Natural killer cell treated with Interleukin-12 subunit alpha and Interleukin-12 subunit beta and Interleukin-15 and Interleukin-18, amount 100 ng/mL, for 72 hours (primary cell): ENCODE results near the gene YPEL4. TPM values are rescaled to one million over a fixed set of nuclear protein-coding genes. Genes with fewer than 3 reads are reported as not detected.
"Not testable (repeated sequence)": the region's sequence is repeated elsewhere in the genome, so short reads cannot be mapped to it uniquely, and the experiment has no call there.

Experiments used
- ATAC-seq, 2 donors: fragments of 150-1000 bp; cut with Tn5 transposase in 1 of 2; sonication (Bioruptor Pico), chemical (Tn5 transposase) in 1 of 2; 2 replicates each; pipeline ENCODE4 v1.10.0; 2021
- DNase-seq: peaks from one replicate; pipeline ENCODE4 v3.0.0; 2022; ENCODE audit warnings: low spot score
- H3K27ac Mint-ChIP-seq, 2 donors: 1 replicate in 1 of 2; 2 replicates in 1 of 2; pipeline ENCODE4 v1.8.0; 2022; ENCODE audit warnings: mixed read lengths in 2 of 2, mild to moderate bottlenecking in 1 of 2, moderate library complexity in 1 of 2
- H3K27me3 Mint-ChIP-seq, 2 donors: 1 replicate in 1 of 2; 2 replicates in 1 of 2; pipeline ENCODE4 v1.8.0; 2022; ENCODE audit warnings: mixed read lengths in 2 of 2
- H3K36me3 Mint-ChIP-seq: one replicate; pipeline ENCODE4 v1.8.0; 2022; ENCODE audit warnings: mixed read lengths
- H3K4me1 Mint-ChIP-seq, 2 donors: 1 replicate in 1 of 2; 2 replicates in 1 of 2; pipeline ENCODE4 v1.8.0; 2022; ENCODE audit warnings: low read depth in 2 of 2, mixed read lengths in 2 of 2, mild to moderate bottlenecking in 1 of 2
- H3K4me3 Mint-ChIP-seq: one replicate; pipeline ENCODE4 v1.8.0; 2022; ENCODE audit warnings: mixed read lengths
- H3K9me3 Mint-ChIP-seq: 2 replicates; pipeline ENCODE4 v1.8.0; 2022; ENCODE audit warnings: mixed read lengths
- total RNA-seq, 2 donors: library from RNA; stranded (reverse); gene quantifications; one replicate each; pipeline ENCODE4 v1.2.3, GENCODE V29; 2022

The YPEL4 gene
- total RNA-seq, 2 donors from 2014 or later, result not detected

DNA sequence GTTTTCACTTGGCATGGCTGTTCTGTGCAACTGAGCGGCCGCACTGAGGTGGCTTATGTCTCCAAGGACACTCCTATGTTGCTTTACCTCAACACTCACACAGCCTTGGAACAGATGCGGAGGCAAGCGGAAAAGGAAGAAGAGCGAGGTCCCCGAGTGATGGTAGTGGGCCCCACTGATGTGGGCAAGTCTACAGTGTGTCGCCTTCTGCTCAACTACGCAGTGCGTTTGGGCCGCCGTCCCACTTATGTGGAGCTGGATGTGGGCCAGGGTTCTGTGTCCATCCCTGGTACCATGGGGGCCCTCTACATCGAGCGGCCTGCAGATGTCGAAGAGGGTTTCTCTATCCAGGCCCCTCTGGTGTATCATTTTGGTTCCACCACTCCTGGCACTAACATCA is 10.0 kb upstream of the YPEL4 start:
- H3K36me3 Mint-ChIP-seq, result peaks cover 7% of the 10 kb centered on the region
- peaks cover 27 to 31% of the 10 kb centered on the region in 2 donors for H3K4me1 Mint-ChIP-seq
- DNase-seq, result no peak
- no peak overlapping the region for H3K27ac Mint-ChIP-seq
- no peak overlapping the region for H3K4me3 Mint-ChIP-seq
- no peaks in the 10 kb centered on the region for H3K27me3 Mint-ChIP-seq
- H3K9me3 Mint-ChIP-seq, result no peaks in the 10 kb centered on the region
- ATAC-seq, result no peak

DNA sequence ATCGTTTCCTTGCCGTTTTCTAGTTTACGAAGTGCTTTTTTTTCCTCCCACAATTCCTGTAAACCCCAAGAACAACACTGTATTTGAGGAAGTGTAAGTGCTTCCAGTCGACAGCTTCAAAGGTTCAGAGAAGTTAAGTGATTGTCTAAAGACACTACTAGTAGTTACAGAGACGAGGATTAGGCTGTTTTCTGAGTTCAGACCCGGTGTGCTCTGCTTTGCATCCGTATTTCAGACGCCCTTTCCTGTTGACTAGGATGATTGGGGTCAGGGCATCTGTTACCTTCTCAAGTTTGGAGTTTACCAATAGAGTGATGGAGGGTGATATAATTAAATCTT is 8.3 kb upstream of the YPEL4 start:
- DNase-seq (no peak), ATAC-seq (no peak)
- Mint-ChIP-seq H3K4me3 (peak overlapping the region; percentile 97), H3K27ac (peak overlapping the region; percentile 83 to 96), H3K4me1 (peaks cover 31 to 35% of the 10 kb centered on the region in 2 donors), H3K27me3 (no peaks in the 10 kb centered on the region), H3K9me3 (no peaks in the 10 kb centered on the region), H3K36me3 (peaks cover 7% of the 10 kb centered on the region)

DNA sequence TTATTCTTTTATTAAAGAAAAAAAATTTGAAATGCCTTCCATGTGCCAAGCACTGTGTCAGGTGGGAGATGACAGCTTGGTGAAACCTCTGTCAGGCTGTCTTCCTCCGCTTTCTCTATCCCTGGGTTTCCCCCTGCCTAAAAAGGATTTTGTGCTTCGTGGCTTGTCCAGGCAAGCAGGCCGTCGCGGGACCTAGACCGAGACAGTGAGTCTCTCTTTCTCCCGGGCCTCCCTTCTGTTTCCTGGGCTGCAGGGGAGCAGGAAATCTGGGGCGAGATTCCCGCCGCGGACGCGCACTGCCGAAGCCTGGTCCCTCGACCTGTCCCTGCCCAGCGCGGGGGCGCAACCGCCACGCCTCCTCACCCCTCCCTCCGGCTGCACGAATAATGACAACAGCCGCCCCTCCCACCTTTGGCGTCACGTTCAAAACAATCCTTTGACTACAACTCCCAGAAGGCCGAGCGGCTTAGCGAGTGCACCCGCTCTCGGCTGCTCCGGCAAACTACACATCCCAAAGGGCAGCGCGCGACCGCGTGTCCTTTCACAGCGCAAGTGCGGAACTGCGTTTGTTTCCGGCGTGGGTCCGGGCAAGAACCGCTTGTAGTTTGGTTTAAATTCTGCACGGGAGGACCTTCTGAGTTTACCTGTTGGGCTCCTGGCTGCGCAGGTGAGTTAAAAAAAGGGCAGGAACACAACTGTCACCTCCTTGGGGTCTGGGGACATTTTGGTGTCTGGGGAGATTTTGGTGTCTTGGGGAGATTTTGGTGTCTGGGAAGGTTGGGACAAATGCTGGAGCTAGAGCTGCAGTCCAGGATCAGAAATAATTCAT is 7.7 kb upstream of the YPEL4 start, which contains the start of gene CLP1:
TSS of gene CLP1 (plus strand) at position 569 of the 829 bp plus-strand sequence. CDS start 1,715 bp downstream, outside the sequence.
- DNase-seq (peak; percentile 99), ATAC-seq (peak; percentile 100)
- Mint-ChIP-seq H3K4me3 (peak within 1 kb of the TSS; percentile 97), H3K36me3 (peaks cover 4% of the 10 kb centered on the region), H3K27ac (peak within 1 kb of the TSS; percentile 83 to 96), H3K4me1 (peaks cover 29 to 33% of the 10 kb centered on the region in 2 donors), H3K27me3 (no peaks in the 10 kb centered on the region), H3K9me3 (no peaks in the 10 kb centered on the region)

DNA sequence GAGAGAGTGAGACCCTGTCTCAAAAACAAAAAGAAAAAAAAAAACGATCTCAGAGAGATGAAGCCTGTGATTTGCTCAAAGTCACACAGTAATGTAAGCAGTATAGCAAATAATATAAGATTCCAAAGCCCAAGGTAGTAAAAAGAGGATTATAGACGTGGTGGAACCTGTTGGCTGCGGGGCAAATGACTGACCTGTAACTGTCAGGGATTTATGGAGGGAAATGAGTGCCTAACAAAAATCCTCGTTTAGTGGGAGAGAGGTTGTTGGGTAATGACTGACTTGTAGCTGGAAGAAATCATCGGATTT is 7.1 kb upstream of the YPEL4 start:
- no peak for ATAC-seq
- H3K36me3 Mint-ChIP-seq, result no peaks in the 10 kb centered on the region

DNA sequence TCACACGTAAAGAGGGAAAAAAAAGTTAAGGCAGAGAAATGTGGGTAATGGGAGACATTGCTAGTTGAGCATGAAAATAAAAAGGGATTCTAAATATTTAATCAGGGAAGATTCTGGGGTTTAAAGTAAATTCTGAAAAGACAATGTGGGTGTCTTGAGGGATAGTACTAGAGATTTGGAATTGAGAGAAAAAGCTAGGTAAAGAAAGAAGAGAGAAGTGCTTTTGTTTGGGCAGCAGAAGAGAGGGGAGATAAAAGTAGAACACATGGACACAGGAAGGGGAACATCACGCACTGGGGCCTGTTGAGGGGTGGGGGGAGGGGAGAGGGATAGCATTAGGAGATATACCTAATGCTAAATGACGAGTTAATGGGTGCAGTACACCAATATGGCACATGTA is 3.5 kb upstream of the YPEL4 start:
- no peak for DNase-seq
- Mint-ChIP-seq H3K36me3 (no peaks in the 10 kb centered on the region), H3K9me3 (no peaks in the 10 kb centered on the region), H3K27me3 (peaks cover 3 to 10% of the 10 kb centered on the region in 2 donors), H3K4me1 (peaks cover 37 to 40% of the 10 kb centered on the region in 2 donors), H3K27ac (peak overlapping the region; percentile 2 to 64), H3K4me3 (peak overlapping the region; percentile 0)
- ATAC-seq, result no peak

More for the DNA sequence above, 7.1 kb upstream of the YPEL4 start:
- Mint-ChIP-seq H3K4me1 (peaks cover 26 to 30% of the 10 kb centered on the region in 2 donors), H3K27me3 (no peaks in the 10 kb centered on the region), H3K9me3 (no peaks in the 10 kb centered on the region), H3K27ac (peak overlapping the region; percentile 83 to 96), H3K4me3 (peak overlapping the region; percentile 97)
- no peak for DNase-seq

DNA sequence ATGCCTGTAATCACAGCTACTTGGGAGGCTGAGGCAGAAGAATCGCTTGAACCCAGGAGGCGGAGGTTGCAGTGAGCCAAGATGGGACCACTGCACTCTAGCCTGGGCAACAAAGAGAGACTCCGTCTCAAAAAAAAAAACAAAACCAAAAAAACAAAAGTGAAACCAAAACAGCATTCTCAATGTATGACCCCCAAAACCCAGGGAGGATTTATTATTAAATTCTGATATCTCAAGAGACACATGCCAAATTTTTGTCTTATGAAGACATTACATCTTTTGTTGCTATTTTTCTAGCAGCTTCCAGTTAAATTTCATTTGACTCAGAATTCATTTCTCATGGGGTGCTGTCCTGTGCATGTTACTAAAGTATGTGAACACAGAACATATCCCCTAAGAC is 3.0 kb upstream of the YPEL4 start:
- Mint-ChIP-seq H3K27ac (peak overlapping the region; percentile 2 to 64), H3K36me3 (no peaks in the 10 kb centered on the region), H3K4me1 (peaks cover 32 to 41% of the 10 kb centered on the region in 2 donors), H3K9me3 (no peaks in the 10 kb centered on the region), H3K27me3 (peaks cover 8 to 15% of the 10 kb centered on the region in 2 donors), H3K4me3 (peak overlapping the region; percentile 0)
- no peak for DNase-seq
- ATAC-seq, result no peak

DNA sequence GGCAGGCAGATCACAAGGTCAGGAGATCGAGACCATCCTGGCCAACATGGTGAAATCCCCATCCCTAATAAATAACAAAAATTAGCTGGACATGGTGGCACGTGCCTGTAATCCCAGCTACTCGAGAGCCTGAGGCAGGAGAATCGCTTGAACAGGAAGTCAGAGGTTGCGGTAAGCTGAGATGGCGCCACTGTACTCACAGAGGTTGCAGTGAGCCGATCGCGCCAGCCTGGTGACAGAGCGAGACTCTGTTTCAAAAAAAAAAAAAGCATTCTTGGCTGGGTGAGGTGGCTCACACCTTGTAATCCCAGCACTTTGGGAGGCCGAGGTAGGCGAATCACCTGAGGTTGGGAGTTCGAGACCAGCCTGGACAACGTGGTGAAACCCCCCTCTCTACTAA is 2.5 kb upstream of the YPEL4 start:
- Mint-ChIP-seq H3K4me3 (peak overlapping the region; percentile 0), H3K4me1 (peaks cover 29 to 37% of the 10 kb centered on the region in 2 donors), H3K27me3 (peaks cover 13 to 18% of the 10 kb centered on the region in 2 donors), H3K27ac (peak overlapping the region in 1 of 2 donors; percentile 64)
- not testable (repeated sequence) for H3K36me3 Mint-ChIP-seq, H3K9me3 Mint-ChIP-seq, DNase-seq
- ATAC-seq, result peak in 1 of 2 donors; percentile 58

DNA sequence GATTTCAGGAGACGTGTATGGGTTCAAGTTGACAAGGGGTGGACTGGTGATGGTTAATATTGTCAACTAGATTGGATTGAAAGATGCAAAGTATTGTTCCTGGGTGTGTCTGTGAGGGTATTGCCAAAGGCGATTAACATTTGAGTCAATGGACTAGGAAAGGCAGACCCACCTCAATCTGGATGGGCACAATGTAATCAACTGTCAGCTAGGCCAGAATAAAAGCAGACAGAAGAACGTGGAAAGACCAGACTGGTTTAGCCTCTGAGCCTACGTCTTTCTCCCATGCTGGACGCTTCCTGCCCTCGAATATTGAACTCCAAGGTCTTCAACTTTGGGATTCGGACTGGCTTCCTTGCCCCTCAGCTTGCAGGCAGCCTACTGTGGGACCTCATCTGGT is 1.7 kb upstream of the YPEL4 start:
- DNase-seq, result no peak
- no peak overlapping the region for H3K4me3 Mint-ChIP-seq
- H3K4me1 Mint-ChIP-seq, result peaks cover 25 to 40% of the 10 kb centered on the region in 2 donors

DNA sequence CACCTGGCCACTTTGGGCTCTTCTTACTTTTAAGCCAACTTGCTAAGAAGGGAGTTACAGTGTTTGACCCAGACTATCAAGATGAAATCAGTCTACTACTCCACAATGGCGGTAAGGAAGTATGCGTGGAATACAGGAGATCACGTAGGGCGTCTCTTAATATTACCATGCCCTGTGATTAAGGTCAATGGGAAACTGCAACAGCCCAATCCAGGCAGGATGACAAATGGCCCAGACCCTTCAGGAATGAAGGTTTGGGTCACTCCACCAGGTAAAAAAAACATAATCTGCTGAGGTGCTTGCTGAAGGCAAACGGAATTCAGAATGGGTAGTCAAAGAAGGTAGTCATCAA is 1.0 kb upstream of the YPEL4 start:
- H3K9me3 Mint-ChIP-seq, result no peaks in the 10 kb centered on the region
- peaks cover 27 to 31% of the 10 kb centered on the region in 2 donors for H3K27me3 Mint-ChIP-seq
- H3K36me3 Mint-ChIP-seq, result no peaks in the 10 kb centered on the region
- H3K27ac Mint-ChIP-seq, result no peak overlapping the region
- ATAC-seq (no peak), DNase-seq (no peak)
- H3K4me1 Mint-ChIP-seq, result peaks cover 30 to 45% of the 10 kb centered on the region in 2 donors
- H3K4me3 Mint-ChIP-seq, result no peak overlapping the region

More for the DNA sequence above, 1.7 kb upstream of the YPEL4 start:
- Mint-ChIP-seq H3K36me3 (no peaks in the 10 kb centered on the region), H3K9me3 (no peaks in the 10 kb centered on the region), H3K27ac (no peak overlapping the region), H3K27me3 (peaks cover 21 to 24% of the 10 kb centered on the region in 2 donors)
- ATAC-seq, result no peak

DNA sequence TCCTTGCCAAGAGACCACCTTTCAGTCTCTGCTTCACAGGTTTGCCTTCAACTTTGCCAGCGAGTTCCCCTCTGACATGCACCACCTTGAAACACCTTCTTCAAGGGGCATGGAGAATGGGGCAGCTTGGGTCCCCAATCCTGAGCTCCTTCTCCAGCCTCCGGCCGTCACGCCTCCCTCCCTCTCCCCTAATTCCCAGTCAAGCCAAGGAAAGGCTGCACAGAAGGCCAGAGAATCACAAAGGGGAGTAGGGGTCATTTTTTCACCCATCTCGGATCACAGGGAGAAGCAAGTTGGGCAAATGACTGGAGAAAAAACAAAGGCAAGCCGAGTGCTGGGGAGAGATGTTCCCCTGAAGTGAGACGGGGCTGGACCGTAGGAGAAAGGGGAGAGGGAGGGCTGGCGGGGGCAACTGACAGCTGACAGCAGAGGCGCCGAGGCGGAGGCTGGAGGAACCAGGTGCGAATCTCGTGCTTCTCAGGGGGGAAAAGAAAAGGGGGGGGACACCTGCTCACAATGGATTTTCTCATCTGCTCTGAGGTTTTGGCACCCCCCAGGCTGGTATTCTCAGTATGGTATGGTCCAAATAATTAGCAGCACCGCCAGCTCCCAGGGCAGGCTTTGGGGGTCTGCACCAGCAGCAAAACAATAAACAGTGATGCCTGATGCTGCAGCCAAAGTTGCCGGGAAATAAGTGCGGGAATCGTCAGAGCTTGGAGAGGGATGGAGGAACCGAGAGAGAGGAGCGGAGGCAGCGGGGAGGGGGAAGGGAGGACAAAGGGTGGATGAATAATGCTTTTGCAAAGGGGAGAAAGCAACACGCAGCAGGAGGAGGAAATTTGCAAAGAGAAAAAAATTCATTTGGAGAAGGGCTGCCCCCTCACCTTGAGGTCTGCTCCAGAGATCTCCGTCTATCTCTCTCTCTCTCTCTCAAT is 644 bp downstream of the YPEL4 start:
- Mint-ChIP-seq H3K4me1 (peaks cover 30 to 46% of the 10 kb centered on the region in 2 donors), H3K9me3 (no peaks in the 10 kb centered on the region), H3K36me3 (no peaks in the 10 kb centered on the region), H3K27ac (peak overlapping the region in 1 of 2 donors; percentile 18), H3K4me3 (peak overlapping the region; percentile 82), H3K27me3 (peaks cover 30 to 33% of the 10 kb centered on the region in 2 donors)
- ATAC-seq (no peak), DNase-seq (no peak)

DNA sequence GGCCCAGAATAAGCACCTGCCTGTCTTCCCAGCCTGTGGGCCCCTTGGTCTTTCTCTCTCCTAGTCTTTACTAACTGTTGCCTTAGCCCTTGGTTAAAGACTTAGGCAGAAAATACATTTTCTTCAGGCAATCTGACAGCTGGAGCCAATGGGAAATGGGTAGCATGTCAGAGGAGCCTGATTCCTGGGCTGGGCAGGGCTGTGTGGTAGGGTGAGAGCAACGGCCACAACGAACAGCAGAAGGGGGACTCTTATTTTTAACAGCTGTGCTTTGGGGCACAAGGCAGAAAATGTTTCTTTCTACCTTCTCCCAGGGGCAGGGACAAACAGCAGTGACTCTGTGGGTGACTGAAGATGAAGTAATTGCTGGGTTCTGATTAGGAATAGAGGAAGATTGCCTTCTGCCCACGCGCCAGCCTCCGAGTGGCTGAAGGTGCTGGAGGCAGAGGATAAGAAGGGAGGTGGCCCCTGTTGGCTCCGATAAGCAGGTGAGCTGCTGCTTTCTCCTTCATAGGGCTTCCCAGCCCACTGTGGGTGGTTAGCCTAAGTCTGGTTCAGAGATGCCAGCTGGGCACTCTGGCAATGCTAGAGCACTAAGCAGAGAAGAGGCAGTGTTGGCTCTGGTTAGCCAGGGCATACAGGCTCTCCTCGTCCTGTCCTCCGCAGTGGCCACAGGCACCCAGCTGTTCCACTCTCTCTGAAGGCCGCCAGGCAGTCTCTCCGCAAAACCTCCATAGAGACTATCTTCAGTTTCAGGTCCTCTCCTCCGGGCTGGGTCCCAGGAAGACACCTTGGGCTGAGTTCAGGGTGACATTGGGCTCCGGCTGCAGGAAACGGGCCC is 1.5 kb downstream of the YPEL4 start:
- H3K4me3 Mint-ChIP-seq, result peak overlapping the region; percentile 82
- H3K27ac Mint-ChIP-seq, result no peak overlapping the region
- H3K4me1 Mint-ChIP-seq, result peaks cover 28 to 45% of the 10 kb centered on the region in 2 donors
- H3K36me3 Mint-ChIP-seq, result no peaks in the 10 kb centered on the region
- no peaks in the 10 kb centered on the region for H3K9me3 Mint-ChIP-seq
- peaks cover 37 to 42% of the 10 kb centered on the region in 2 donors for H3K27me3 Mint-ChIP-seq
- DNase-seq (no peak), ATAC-seq (no peak)

DNA sequence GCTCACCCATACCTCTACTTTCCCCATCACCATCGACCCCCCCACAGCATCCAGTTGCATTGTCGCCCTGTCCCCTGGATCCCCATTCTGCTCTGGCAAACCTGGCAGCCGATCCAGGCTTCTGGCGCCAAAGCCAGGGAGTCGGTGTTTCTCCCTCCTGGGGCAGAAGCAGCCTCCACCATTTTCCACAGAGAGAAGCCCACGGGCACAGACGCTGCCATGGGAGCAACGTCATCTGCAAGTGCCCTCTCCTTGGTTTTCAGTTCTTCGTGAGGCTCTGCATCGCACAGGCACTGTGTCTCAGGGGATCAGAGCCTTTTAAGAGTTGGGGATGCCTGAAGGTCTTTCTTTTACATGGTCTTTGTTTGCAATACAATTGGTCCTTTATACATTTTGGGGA is 2.3 kb downstream of the YPEL4 start:
- Mint-ChIP-seq H3K36me3 (no peaks in the 10 kb centered on the region), H3K9me3 (no peaks in the 10 kb centered on the region), H3K27me3 (peaks cover 38 to 42% of the 10 kb centered on the region in 2 donors), H3K4me3 (no peak overlapping the region), H3K4me1 (peaks cover 24 to 41% of the 10 kb centered on the region in 2 donors), H3K27ac (no peak overlapping the region)
- no peak for ATAC-seq
- no peak for DNase-seq

DNA sequence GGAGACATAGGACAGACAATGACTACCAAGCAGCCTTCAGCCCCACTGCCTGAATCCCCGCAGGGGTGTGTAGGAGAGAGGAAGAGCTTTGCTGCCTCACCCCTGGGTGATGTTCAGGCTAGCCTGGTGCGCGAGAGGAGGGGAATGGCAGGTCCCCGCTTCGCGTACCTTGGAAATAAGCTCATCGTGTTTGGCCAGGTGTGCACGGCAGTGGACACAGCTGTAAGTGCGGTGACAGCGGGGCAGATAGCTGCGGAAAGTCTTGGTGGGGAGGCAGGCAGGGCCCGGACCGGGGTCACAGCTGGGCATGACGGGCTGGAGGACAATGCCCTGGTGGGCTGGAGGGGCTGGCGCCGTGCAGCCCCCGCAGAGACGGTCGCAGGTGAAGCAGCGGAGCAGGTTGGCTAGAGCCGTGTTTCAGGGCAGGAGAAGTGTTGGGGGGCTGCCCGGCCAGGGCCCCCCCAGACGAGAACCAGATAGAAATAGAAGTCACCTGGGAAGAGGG is 2.9 kb downstream of the YPEL4 start:
- no peak for DNase-seq
- no peak for ATAC-seq
- H3K4me1 Mint-ChIP-seq, result peaks cover 24 to 41% of the 10 kb centered on the region in 2 donors
- H3K9me3 Mint-ChIP-seq, result no peaks in the 10 kb centered on the region
- H3K36me3 Mint-ChIP-seq, result no peaks in the 10 kb centered on the region
- H3K4me3 Mint-ChIP-seq, result no peak overlapping the region
- no peak overlapping the region for H3K27ac Mint-ChIP-seq
- H3K27me3 Mint-ChIP-seq, result peaks cover 38 to 42% of the 10 kb centered on the region in 2 donors
